HG02938 (cell line): ENCODE data around the gene PRDM12.

Experiments
- ATAC-seq: cut with Tn5 transposase; IDR thresholded peaks from one replicate; pipeline ENCODE4 v1.9.1; 2021; ENCODE audit warnings: mild to moderate bottlenecking, moderate library complexity; ENCODE audit not compliant: unreplicated experiment

The PRDM12 gene

GRCh38 chr9:130635721-130636647, 28.4 kb upstream of the PRDM12 start:
- no peak for ATAC-seq

GRCh38 chr9:130636648-130637020, 27.8 kb upstream of the PRDM12 start:
- no peak for ATAC-seq

- no peak for ATAC-seq
Measured at GRCh38 chr9:130638284-130639123, 25.9 kb upstream of the PRDM12 start.

- ATAC-seq: no peak
Measured at GRCh38 chr9:130639124-130639765, 25.1 kb upstream of the PRDM12 start.

- ATAC-seq: no peak
Measured at GRCh38 chr9:130639866-130640555, 24.4 kb upstream of the PRDM12 start.

- no peak for ATAC-seq
Measured at GRCh38 chr9:130640681-130641080, 23.7 kb upstream of the PRDM12 start.

- ATAC-seq: no peak
Measured at GRCh38 chr9:130642926-130643325, 21.5 kb upstream of the PRDM12 start.

GRCh38 chr9:130651221-130651620, 13.2 kb upstream of the PRDM12 start:
- ATAC-seq: no peak

GRCh38 chr9:130651752-130652151, 12.6 kb upstream of the PRDM12 start:
- ATAC-seq: no peak

- ATAC-seq: no peak
Measured at GRCh38 chr9:130654879-130655278, 9.5 kb upstream of the PRDM12 start.

- ATAC-seq: no peak
Measured at GRCh38 chr9:130658893-130659698, 5.3 kb upstream of the PRDM12 start.

- no peak for ATAC-seq
Measured at GRCh38 chr9:130659699-130660248, 4.6 kb upstream of the PRDM12 start.

- ATAC-seq: no peak
Measured at GRCh38 chr9:130660326-130660682, 4.1 kb upstream of the PRDM12 start.

GRCh38 chr9:130660683-130661450, 3.5 kb upstream of the PRDM12 start:
- no peak for ATAC-seq

GRCh38 chr9:130661451-130662098, 2.8 kb upstream of the PRDM12 start:
- ATAC-seq: no peak

- no peak for ATAC-seq
Measured at GRCh38 chr9:130662099-130662969, 2.1 kb upstream of the PRDM12 start.

- ATAC-seq: no peak
Measured at GRCh38 chr9:130662970-130663257, 1.5 kb upstream of the PRDM12 start.
